Measurements from ENCODE around the gene ZNHIT3.

The ZNHIT3 gene

DNA sequence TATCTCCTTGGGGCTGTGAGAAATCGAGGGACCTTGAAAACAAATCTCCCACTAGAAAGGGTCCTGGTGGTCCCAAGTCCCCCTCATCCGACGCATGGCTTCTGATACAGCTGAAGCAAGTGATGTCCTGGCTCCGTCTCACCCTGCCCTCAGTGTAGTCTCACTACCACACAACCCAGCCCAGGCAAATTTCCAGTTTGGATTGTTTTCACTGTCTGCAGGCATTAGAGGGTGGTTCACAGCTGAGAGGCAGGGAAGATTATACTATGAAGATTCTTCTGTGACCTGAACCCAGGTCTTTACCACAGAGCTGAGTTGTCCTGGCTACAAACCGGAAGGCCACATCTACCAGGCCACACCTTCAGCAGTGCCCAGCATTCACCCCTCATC is 17.7 kb downstream of the ZNHIT3 start:
- Histone ChIP-seq H3K27ac (replicated peaks) (no peak overlapping the region), H3K27me3 (ENCODE audit: insufficient read depth, poor library complexity, severe bottlenecking) (no peaks in the 10 kb centered on the region), H3K4me3 (replicated peaks; ENCODE audit: insufficient read depth, low read length) (no peak overlapping the region)
- TF ChIP-seq SPI1 (IDR thresholded peaks at IDR 0.05; ENCODE audit: borderline replicate concordance, low read depth) (no peak), POLR2AphosphoS5 (IDR thresholded peaks at IDR 0.05; ENCODE audit: low read depth) (no peak), GABPA (IDR thresholded peaks at IDR 0.05; ENCODE audit: low read depth) (no peak)
- TF ChIP-seq, protein P1, sequence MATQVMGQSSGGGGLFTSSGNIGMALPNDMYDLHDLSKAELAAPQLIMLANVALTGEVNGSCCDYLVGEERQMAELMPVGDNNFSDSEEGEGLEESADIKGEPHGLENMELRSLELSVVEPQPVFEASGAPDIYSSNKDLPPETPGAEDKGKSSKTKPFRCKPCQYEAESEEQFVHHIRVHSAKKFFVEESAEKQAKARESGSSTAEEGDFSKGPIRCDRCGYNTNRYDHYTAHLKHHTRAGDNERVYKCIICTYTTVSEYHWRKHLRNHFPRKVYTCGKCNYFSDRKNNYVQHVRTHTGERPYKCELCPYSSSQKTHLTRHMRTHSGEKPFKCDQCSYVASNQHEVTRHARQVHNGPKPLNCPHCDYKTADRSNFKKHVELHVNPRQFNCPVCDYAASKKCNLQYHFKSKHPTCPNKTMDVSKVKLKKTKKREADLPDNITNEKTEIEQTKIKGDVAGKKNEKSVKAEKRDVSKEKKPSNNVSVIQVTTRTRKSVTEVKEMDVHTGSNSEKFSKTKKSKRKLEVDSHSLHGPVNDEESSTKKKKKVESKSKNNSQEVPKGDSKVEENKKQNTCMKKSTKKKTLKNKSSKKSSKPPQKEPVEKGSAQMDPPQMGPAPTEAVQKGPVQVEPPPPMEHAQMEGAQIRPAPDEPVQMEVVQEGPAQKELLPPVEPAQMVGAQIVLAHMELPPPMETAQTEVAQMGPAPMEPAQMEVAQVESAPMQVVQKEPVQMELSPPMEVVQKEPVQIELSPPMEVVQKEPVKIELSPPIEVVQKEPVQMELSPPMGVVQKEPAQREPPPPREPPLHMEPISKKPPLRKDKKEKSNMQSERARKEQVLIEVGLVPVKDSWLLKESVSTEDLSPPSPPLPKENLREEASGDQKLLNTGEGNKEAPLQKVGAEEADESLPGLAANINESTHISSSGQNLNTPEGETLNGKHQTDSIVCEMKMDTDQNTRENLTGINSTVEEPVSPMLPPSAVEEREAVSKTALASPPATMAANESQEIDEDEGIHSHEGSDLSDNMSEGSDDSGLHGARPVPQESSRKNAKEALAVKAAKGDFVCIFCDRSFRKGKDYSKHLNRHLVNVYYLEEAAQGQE (IDR thresholded peaks at IDR 0.05; ENCODE audit: insufficient replicate concordance, low read depth): no peak
- TF ChIP-seq, protein P2, sequence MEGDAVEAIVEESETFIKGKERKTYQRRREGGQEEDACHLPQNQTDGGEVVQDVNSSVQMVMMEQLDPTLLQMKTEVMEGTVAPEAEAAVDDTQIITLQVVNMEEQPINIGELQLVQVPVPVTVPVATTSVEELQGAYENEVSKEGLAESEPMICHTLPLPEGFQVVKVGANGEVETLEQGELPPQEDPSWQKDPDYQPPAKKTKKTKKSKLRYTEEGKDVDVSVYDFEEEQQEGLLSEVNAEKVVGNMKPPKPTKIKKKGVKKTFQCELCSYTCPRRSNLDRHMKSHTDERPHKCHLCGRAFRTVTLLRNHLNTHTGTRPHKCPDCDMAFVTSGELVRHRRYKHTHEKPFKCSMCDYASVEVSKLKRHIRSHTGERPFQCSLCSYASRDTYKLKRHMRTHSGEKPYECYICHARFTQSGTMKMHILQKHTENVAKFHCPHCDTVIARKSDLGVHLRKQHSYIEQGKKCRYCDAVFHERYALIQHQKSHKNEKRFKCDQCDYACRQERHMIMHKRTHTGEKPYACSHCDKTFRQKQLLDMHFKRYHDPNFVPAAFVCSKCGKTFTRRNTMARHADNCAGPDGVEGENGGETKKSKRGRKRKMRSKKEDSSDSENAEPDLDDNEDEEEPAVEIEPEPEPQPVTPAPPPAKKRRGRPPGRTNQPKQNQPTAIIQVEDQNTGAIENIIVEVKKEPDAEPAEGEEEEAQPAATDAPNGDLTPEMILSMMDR (IDR thresholded peaks at IDR 0.05; ENCODE audit: insufficient read depth, low read length): no peak
- DNase-seq (ENCODE audit: low read depth in 1 of 2, low spot score in 1 of 2): no peak

DNA sequence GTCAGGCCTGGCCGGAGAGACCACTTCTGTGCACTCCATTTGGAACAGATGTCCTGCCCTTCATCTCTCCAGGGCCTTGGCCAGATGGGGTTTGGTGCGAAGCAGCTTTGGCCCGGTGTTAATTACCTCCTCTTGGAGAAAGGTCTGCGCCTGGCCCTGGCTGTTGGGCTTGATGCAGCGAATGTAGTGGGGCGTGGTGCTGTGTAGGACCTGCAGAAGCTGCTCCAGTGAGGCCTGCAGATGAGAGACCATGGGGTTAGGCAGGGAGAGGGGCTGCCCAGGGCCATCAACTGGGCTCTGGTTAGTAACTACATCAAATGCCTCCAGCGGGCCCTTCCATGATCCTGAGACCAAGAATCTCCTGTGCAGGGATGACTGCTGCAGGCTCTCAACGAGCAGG is 18.7 kb downstream of the ZNHIT3 start:
- no peak overlapping the region for H3K27ac ChIP-seq (replicated peaks)
- no peak for DNase-seq (ENCODE audit: low read depth in 1 of 2, low spot score in 1 of 2)
- TF ChIP-seq, protein P1 (IDR thresholded peaks at IDR 0.05; ENCODE audit: insufficient replicate concordance, low read depth): no peak
- no peak overlapping the region for H3K4me3 ChIP-seq (replicated peaks; ENCODE audit: insufficient read depth, low read length)
- H3K27me3 ChIP-seq (ENCODE audit: insufficient read depth, poor library complexity, severe bottlenecking): no peaks in the 10 kb centered on the region

DNA sequence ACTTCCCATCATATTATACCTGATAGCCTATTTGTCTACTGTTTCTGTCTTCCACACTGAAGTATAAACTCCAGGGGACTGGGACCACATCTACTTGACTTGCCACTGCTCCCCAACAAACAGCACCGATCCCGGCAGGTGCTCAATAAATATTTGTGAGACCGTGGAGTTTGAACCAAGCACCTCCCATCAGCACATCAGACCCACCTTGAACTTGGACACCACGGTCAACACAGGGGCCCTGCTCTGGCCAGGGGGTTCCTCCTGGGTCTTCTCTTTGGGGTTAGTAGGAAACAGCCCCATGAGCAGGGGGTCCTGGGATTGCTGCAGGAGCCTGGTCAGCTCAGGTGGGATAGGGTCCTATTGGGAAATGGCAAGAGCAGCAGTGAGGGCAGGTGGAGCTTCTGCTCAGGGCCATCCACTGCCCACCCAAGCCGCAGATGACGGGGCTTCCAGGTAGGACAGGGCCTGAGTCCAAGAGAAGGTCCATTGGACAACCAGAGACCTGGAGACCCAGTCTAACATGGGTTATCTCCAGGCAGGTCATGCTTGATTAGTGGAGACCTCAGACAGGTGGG is 19.9 kb downstream of the ZNHIT3 start:
- Histone ChIP-seq H3K27me3 (ENCODE audit: insufficient read depth, poor library complexity, severe bottlenecking) (no peaks in the 10 kb centered on the region), H3K4me3 (replicated peaks; ENCODE audit: insufficient read depth, low read length) (no peak overlapping the region), H3K27ac (replicated peaks) (no peak overlapping the region)
- TF ChIP-seq SPI1 (IDR thresholded peaks at IDR 0.05; ENCODE audit: borderline replicate concordance, low read depth) (no peak), POLR2AphosphoS5 (IDR thresholded peaks at IDR 0.05; ENCODE audit: low read depth) (no peak), GABPA (IDR thresholded peaks at IDR 0.05; ENCODE audit: low read depth) (no peak)
- TF ChIP-seq, protein P2 (IDR thresholded peaks at IDR 0.05; ENCODE audit: insufficient read depth, low read length): no peak
- TF ChIP-seq, protein P1 (IDR thresholded peaks at IDR 0.05; ENCODE audit: insufficient replicate concordance, low read depth): no peak
- DNase-seq (ENCODE audit: low read depth in 1 of 2, low spot score in 1 of 2): no peak

Data from HL-60 (cell line).